ENCODE results near the gene ASPN. TPM values are rescaled to one million over a fixed set of nuclear protein-coding genes. Genes with fewer than 3 reads are reported as not detected.

ASPN gene
- total and polyA plus RNA-seq, 2 of the 13 experiments (the other 11 are each of a cell fraction or from before 2014, with no cell fraction given), result not detected

DNA sequence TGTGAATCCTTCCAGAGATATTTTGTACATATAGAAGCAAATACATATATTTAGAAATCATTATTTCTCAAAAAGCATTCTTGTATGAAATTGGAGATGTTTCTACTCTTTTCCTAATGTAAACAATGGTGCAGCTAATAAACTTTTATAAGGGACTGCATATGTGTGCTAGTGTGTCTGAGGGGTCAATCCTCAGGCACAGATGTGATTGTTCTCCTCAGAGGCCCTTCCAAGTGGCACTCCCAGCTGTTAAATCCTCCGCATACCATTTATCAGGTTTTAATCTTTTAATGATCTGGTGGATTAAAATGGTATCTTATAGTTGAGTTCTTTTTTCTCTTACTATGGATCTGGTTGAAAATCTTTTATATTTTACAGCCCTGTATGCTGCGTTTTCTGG is 52.5 kb downstream of the ASPN start:
- no peaks in the 10 kb centered on the region for H3K9me3 ChIP-seq (ENCODE audit: low read length)
- no peaks in the 10 kb centered on the region for H3K79me2 ChIP-seq (ENCODE audit: insufficient read depth, low read length)
- no peak for ATAC-seq
- BruUV-seq (replicated peaks), result no TSS peak
- H3K27ac ChIP-seq (ENCODE audit: extremely low read length, insufficient read depth, low read length), result no peak overlapping the region
- intact Hi-C loops (cut with micrococcal nuclease; ENCODE audit: unreplicated experiment), result no loop called here
- H3K4me1 ChIP-seq (ENCODE audit: insufficient read depth, low read length), result no peaks in the 10 kb centered on the region
- WGBS (ENCODE audit: low lambda C conversion rate), result 58% methylated on average over 2 of the region's 2 CpGs
- no peaks in the 10 kb centered on the region for H4K20me1 ChIP-seq (ENCODE audit: insufficient read depth, low read length)
- no peak for FAIRE-seq
- no peak overlapping the region for H3K4me3 ChIP-seq (replicated peaks in 1 of 3; ENCODE audit: insufficient read depth in 1 of 3, low read depth in 2 of 3, low read length in 3 of 3)
- H3K4me2 ChIP-seq (ENCODE audit: low read depth, low read length), result no peak overlapping the region
- H2AFZ ChIP-seq (ENCODE audit: low read length), result no peak overlapping the region
- H3K27me3 ChIP-seq (ENCODE audit: control insufficient read depth in 1 of 2, insufficient read depth in 2 of 2, low read length in 2 of 2), result no peaks in the 10 kb centered on the region
- no peak overlapping the region for H3K9ac ChIP-seq (ENCODE audit: insufficient read depth, low read depth, low read length)
- ChIA-PET POLR2A (no interaction called here), CTCF (ENCODE audit: low intra/inter-chr PET ratio, low total read pairs) (no interaction called here)
- TF ChIP-seq ARNT2 (CRISPR knock-in tag; IDR thresholded peaks at IDR 0.05; ENCODE audit: low read depth) (no peak), ZNF549 (CRISPR knock-in tag; IDR thresholded peaks at IDR 0.05) (no peak), ZMYM3 (CRISPR knock-in tag; IDR thresholded peaks at IDR 0.05) (no peak), PCBP1 (IDR thresholded peaks at IDR 0.05; ENCODE audit: borderline replicate concordance, low read depth, low read length) (no peak), ZNF253 (CRISPR knock-in tag; IDR thresholded peaks at IDR 0.05; ENCODE audit: borderline replicate concordance) (no peak), CENPT (CRISPR knock-in tag; IDR thresholded peaks at IDR 0.05; ENCODE audit: low read depth) (no peak), FLYWCH1 (CRISPR knock-in tag; IDR thresholded peaks at IDR 0.05) (no peak), SKI (IDR thresholded peaks at IDR 0.05; ENCODE audit: partially characterized antibody) (no peak), ARNTL (CRISPR knock-in tag; IDR thresholded peaks at IDR 0.05) (no peak), ZNF354B (CRISPR knock-in tag; IDR thresholded peaks at IDR 0.05) (no peak), ZKSCAN1 (IDR thresholded peaks at IDR 0.05; ENCODE audit: low read length) (no peak), ETV5 (CRISPR knock-in tag; IDR thresholded peaks at IDR 0.05; ENCODE audit: borderline replicate concordance) (no peak), RAD51 (IDR thresholded peaks at IDR 0.05; ENCODE audit: borderline replicate concordance) (no peak), NR2C2 (CRISPR knock-in tag; IDR thresholded peaks at IDR 0.05; ENCODE audit: borderline replicate concordance) (no peak), ZNF251 (CRISPR knock-in tag; IDR thresholded peaks at IDR 0.05) (no peak), RARA (CRISPR knock-in tag; IDR thresholded peaks at IDR 0.05) (no peak)
- TF ChIP-seq, protein P1, sequence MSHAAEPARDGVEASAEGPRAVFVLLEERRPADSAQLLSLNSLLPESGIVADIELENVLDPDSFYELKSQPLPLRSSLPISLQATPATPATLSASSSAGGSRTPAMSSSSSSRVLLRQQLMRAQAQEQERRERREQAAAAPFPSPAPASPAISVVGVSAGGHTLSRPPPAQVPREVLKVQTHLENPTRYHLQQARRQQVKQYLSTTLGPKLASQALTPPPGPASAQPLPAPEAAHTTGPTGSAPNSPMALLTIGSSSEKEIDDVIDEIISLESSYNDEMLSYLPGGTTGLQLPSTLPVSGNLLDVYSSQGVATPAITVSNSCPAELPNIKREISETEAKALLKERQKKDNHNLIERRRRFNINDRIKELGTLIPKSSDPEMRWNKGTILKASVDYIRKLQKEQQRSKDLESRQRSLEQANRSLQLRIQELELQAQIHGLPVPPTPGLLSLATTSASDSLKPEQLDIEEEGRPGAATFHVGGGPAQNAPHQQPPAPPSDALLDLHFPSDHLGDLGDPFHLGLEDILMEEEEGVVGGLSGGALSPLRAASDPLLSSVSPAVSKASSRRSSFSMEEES (CRISPR knock-in tag; IDR thresholded peaks at IDR 0.05), result no peak
- TF ChIP-seq, protein P2, sequence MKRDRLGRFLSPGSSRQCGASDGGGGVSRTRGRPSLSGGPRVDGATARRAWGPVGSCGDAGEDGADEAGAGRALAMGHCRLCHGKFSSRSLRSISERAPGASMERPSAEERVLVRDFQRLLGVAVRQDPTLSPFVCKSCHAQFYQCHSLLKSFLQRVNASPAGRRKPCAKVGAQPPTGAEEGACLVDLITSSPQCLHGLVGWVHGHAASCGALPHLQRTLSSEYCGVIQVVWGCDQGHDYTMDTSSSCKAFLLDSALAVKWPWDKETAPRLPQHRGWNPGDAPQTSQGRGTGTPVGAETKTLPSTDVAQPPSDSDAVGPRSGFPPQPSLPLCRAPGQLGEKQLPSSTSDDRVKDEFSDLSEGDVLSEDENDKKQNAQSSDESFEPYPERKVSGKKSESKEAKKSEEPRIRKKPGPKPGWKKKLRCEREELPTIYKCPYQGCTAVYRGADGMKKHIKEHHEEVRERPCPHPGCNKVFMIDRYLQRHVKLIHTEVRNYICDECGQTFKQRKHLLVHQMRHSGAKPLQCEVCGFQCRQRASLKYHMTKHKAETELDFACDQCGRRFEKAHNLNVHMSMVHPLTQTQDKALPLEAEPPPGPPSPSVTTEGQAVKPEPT (CRISPR knock-in tag; IDR thresholded peaks at IDR 0.05; ENCODE audit: low read depth), result no peak
- TF ChIP-seq, protein P3, sequence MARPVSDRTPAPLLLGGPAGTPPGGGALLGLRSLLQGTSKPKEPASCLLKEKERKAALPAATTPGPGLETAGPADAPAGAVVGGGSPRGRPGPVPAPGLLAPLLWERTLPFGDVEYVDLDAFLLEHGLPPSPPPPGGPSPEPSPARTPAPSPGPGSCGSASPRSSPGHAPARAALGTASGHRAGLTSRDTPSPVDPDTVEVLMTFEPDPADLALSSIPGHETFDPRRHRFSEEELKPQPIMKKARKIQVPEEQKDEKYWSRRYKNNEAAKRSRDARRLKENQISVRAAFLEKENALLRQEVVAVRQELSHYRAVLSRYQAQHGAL (CRISPR knock-in tag; IDR thresholded peaks at IDR 0.05; ENCODE audit: not compliant biosample characterization), result no peak
- TF ChIP-seq, protein P4, sequence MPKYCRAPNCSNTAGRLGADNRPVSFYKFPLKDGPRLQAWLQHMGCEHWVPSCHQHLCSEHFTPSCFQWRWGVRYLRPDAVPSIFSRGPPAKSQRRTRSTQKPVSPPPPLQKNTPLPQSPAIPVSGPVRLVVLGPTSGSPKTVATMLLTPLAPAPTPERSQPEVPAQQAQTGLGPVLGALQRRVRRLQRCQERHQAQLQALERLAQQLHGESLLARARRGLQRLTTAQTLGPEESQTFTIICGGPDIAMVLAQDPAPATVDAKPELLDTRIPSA (CRISPR knock-in tag; IDR thresholded peaks at IDR 0.05; ENCODE audit: borderline replicate concordance), result no peak
- DNase-seq (ENCODE audit: low spot score), result no peak
- in situ Hi-C loops (cut with HindIII; ENCODE audit: extremely low pct_ligation_motif_present, low pct_unique_long_range_greater_than_20kb), result loop anchor here (25.0 kb wide), 1 partner anchor 293 kb away; no protein-coding TSS in a partner anchor
- H3K36me3 ChIP-seq (replicated peaks in 1 of 2; ENCODE audit: control insufficient read depth in 1 of 2, insufficient read depth in 2 of 2, low read length in 2 of 2), result no peaks in the 10 kb centered on the region

Data from HepG2 (cell line).